ENCODE data around the gene CBR3.

DNA sequence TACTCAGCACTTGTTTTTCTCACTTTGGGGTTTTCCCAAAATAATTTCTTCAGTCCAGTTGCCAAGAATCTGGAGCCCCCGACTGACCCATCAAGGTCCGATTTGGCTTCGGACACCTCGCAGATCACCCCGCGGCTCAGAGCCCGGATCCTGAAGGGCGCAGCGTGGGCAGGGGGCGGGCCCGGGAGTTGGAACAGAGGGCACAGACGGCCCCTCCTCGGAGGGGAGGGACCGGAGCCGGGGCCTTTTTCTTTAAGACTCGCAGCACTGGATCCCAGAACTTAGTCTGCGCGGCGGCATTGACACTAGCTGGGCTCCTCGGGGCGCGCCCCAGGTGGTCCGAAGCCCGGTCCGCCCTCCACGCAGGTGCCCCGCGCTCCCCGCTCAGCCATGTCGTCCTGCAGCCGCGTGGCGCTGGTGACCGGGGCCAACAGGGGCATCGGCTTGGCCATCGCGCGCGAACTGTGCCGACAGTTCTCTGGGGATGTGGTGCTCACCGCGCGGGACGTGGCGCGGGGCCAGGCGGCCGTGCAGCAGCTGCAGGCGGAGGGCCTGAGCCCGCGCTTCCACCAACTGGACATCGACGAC lies at the start of gene CBR3:
- TF ChIP-seq, protein P1, sequence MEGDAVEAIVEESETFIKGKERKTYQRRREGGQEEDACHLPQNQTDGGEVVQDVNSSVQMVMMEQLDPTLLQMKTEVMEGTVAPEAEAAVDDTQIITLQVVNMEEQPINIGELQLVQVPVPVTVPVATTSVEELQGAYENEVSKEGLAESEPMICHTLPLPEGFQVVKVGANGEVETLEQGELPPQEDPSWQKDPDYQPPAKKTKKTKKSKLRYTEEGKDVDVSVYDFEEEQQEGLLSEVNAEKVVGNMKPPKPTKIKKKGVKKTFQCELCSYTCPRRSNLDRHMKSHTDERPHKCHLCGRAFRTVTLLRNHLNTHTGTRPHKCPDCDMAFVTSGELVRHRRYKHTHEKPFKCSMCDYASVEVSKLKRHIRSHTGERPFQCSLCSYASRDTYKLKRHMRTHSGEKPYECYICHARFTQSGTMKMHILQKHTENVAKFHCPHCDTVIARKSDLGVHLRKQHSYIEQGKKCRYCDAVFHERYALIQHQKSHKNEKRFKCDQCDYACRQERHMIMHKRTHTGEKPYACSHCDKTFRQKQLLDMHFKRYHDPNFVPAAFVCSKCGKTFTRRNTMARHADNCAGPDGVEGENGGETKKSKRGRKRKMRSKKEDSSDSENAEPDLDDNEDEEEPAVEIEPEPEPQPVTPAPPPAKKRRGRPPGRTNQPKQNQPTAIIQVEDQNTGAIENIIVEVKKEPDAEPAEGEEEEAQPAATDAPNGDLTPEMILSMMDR (IDR thresholded peaks at IDR 0.05) = peak in 1 of 5 experiments; percentile 16
- TF ChIP-seq EP300 (IDR thresholded peaks at IDR 0.05) = peak in 1 of 2 donors; percentile 88
